Choroid plexus epithelial cell (primary cell): ENCODE data around the gene HSD17B13.
"Not testable (repeated sequence)": the region's sequence is repeated elsewhere in the genome, so short reads cannot be mapped to it uniquely, and the experiment has no call there.

Source experiments
- DNase-seq: peaks from one replicate; pipeline ENCODE4 v3.0.0-alpha.2; 2010; ENCODE audit warnings: low read depth
- H3K4me3 ChIP-seq: 2 replicates; pipeline ENCODE4 v1.5.1; 2011; ENCODE audit warnings: low read depth, mild to moderate bottlenecking, control low read depth, low read length, moderate library complexity
- TF ChIP-seq, protein P1 (sequence below): conservative IDR thresholded peaks from 2 replicates; pipeline ENCODE4 v1.5.1; 2011; ENCODE audit warnings: low read depth, mild to moderate bottlenecking, control low read depth, inconsistent platforms, low read length, moderate library complexity

Gene HSD17B13

DNA sequence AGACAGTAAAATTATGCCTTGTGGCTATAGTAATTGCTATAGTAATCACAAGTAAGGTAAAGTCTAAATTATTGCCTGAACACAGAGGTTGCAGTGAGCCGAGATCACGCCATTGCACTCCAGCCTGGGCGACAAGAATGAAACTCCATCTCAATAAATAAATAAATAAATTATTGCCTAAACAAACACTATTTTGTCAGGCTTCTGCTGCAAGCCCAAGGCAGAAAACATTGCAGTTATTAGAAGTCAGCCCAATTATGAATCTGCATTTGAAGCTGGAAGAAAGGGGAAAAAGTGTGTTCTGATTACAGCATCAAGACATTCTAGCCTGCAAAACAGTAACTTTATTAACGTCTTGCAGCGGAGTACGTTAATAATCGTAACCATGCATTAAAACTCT lies 17.1 kb downstream of the HSD17B13 start:
- DNase-seq, result no peak
- TF ChIP-seq, protein P1, sequence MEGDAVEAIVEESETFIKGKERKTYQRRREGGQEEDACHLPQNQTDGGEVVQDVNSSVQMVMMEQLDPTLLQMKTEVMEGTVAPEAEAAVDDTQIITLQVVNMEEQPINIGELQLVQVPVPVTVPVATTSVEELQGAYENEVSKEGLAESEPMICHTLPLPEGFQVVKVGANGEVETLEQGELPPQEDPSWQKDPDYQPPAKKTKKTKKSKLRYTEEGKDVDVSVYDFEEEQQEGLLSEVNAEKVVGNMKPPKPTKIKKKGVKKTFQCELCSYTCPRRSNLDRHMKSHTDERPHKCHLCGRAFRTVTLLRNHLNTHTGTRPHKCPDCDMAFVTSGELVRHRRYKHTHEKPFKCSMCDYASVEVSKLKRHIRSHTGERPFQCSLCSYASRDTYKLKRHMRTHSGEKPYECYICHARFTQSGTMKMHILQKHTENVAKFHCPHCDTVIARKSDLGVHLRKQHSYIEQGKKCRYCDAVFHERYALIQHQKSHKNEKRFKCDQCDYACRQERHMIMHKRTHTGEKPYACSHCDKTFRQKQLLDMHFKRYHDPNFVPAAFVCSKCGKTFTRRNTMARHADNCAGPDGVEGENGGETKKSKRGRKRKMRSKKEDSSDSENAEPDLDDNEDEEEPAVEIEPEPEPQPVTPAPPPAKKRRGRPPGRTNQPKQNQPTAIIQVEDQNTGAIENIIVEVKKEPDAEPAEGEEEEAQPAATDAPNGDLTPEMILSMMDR, result no peak
- H3K4me3 ChIP-seq, result no peak overlapping the region

DNA sequence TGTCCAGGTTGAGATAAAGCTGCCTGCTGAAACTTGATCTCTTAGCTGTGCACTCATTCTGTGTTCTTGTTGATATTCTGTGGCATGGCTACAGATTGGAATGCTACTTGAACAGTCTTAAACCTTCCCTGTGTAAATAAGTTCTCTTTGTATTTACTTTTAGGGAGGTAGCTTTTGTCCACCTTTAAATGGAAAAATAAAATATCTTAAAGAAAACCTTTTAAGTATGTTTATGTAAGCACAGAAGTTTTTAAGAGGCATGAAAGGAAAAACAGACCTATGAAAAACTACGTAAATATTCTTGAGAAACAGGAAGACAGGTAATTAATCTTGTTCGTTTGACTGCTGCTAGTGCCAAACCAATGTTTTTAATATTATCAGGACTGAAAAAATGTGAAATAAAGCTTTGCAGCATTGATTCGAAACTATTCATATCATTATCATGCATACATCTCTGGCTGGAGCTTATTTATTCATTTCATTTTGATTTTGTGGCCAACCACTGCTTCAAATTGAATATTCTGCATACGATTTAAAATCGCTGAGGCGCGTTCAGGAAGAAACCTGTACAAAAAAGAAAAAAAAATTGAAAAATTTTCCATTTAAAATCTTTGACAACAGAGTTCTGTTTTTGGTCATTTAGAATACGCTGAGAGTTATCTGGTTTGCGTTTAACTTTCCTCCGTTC lies 17.8 kb downstream of the HSD17B13 start:
- TF ChIP-seq, protein P1, result no peak
- H3K4me3 ChIP-seq, result no peak overlapping the region
- peak; percentile 65 for DNase-seq

DNA sequence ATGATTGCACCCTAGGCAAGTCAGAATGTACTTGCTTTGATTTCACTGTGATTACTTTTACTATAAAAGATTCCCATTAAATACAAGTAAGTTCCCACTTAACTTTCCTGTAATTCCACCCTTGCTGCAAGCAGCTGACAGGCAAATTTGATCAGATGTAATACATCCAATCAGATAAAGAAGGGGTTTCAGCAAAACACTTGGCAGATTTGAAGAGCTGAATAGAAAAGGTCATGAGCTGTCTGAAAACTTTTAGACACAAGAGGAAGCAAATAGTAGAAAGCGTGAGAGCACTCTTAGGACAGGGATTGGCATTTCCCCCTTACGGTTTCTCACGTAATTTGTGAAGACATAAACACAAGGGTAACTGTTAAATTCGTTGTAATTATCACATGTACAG lies 22.8 kb downstream of the HSD17B13 start:
- TF ChIP-seq, protein P1, result no peak
- DNase-seq, result no peak

DNA sequence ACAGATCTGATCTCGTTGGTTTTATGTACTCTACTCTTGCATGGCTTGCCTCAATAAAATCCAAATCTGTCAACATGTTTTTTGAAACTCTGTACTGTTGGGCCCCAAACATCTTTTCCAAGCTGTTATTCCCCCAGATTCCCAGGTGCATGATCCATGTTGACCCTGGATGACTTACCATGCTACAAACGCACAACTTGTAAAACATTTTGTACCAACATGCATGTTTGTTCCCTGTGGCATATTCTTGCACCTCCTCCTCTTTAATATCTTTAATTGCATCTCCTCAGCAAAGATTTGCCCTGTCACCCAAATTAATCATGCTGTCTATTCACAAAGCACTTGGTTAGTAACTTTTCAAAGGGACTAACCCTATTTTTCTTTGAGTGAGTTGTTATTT lies 24.3 kb downstream of the HSD17B13 start:
- TF ChIP-seq, protein P1, result no peak
- H3K4me3 ChIP-seq, result no peak overlapping the region
- DNase-seq, result no peak

More for the DNA sequence above, 22.8 kb downstream of the HSD17B13 start:
- no peak overlapping the region for H3K4me3 ChIP-seq

DNA sequence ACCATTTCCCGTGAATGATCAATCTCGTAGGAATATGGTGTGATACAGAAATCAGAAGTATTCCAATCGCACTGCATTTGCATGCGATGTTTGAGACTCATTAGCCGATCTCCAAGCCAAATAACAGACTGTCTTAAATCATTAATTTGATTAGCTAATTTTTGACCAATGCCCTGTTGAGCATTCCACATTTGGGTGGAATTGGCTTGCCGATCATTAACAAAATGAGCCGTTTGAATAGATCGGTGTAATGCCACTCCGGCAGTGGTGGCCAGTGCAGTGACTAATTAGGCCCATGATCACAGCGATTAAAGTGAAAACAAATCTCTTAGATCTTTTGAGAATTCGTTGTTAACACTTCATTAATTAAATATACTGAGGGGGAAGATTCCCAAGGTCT lies 27.8 kb downstream of the HSD17B13 start:
- H3K4me3 ChIP-seq, DNase-seq: not testable (repeated sequence)

DNA sequence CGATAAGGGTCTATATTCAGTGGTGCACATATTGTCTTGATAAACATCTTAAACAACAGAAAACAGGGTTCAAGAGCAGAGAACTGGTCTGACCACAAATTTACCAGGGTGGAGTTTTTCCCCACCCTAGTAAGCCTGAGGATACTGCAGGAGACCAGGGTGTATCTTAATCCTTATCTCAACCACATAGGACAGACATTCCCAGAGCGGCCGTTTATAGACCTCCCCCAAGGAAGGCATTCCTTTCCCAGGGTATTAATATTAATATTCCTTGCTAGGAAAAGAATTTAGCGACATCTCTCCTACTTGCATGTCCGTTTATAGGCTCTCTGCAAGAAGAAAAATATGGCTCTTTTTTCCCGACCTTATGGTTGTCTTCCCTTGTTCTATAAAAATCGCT lies 28.8 kb downstream of the HSD17B13 start:
- not testable (repeated sequence) for H3K4me3 ChIP-seq, DNase-seq

DNA sequence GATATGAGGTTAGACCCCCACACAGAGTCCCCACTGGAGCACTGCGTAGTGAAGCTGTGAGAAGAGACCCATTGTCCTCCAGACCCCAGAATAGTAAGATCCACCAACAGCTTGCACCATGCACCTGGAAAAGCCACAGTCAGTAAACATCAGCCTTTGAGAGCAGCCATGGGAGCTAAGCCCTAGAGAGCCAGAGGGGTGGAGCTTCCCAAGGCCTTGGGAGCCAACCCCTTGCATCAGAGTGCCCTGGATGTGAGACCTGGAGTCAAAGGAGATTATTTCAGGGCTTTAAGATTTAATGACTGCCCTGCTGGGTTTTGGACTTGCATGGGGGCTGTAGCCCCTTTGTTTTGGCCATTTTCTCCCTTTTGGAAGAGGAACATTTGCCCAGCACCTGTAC lies 35.7 kb downstream of the HSD17B13 start:
- TF ChIP-seq, protein P1, result no peak
- no peak for DNase-seq
- no peak overlapping the region for H3K4me3 ChIP-seq

DNA sequence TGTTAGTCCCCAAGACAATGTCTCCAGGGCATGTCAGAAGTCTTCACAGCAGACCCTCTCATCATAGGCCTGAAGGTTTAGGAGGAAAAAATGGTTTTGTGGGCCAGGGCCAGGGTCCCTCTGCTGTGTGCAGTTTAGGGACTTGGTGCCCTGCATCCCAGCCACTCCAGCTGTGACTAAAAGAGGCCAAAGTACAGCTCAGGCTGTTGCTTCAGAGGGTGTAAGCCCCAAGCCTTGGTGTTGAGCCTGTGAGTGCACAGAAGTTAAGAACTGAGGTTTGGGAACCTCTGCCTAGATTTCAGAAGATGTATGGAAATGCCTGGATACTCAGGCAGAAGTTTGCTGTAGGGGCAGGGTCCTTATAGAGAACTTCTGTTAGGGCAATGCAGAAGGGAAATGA lies 38.4 kb downstream of the HSD17B13 start:
- H3K4me3 ChIP-seq, DNase-seq: not testable (repeated sequence)

DNA sequence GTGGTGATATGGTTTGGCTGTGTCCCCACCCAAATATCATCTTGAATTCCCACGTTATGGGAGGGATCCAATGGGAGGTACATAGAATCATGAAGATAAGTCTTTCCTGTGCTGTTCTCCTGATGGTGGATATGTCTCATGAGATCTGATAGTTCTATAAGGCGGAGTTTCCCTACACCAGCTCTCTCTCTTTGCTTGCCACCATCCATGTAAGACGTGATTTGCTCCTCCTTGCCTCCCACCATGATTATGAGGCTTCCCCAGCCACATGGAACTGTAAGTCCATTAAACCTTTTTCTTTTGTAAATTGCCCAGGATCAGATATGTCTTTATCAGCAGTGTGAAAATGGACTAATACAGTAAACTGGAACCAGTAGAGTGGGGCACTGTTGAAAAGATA lies 39.5 kb downstream of the HSD17B13 start:
- H3K4me3 ChIP-seq, result no peak overlapping the region
- DNase-seq, result no peak
- TF ChIP-seq, protein P1, result no peak
